ENCODE results near the gene LDHAL6B.

The LDHAL6B gene

GRCh38 chr15:59186501-59186900 is 20.1 kb upstream of the LDHAL6B start:
- Histone ChIP-seq H3K27me3 (ENCODE audit: insufficient read depth, poor library complexity, severe bottlenecking) (peaks cover 4% of the 10 kb centered on the region), H3K4me3 (replicated peaks; ENCODE audit: insufficient read depth, low read length) (no peak overlapping the region), H3K27ac (replicated peaks) (no peak overlapping the region)
- DNase-seq (ENCODE audit: low read depth in 1 of 2, low spot score in 1 of 2), result no peak
- TF ChIP-seq SPI1 (IDR thresholded peaks at IDR 0.05; ENCODE audit: borderline replicate concordance, low read depth) (no peak), REST (IDR thresholded peaks at IDR 0.05; ENCODE audit: insufficient replicate concordance, low read depth) (no peak), GABPA (IDR thresholded peaks at IDR 0.05; ENCODE audit: low read depth) (no peak), POLR2AphosphoS5 (IDR thresholded peaks at IDR 0.05; ENCODE audit: low read depth) (no peak)
- TF ChIP-seq, protein P1, sequence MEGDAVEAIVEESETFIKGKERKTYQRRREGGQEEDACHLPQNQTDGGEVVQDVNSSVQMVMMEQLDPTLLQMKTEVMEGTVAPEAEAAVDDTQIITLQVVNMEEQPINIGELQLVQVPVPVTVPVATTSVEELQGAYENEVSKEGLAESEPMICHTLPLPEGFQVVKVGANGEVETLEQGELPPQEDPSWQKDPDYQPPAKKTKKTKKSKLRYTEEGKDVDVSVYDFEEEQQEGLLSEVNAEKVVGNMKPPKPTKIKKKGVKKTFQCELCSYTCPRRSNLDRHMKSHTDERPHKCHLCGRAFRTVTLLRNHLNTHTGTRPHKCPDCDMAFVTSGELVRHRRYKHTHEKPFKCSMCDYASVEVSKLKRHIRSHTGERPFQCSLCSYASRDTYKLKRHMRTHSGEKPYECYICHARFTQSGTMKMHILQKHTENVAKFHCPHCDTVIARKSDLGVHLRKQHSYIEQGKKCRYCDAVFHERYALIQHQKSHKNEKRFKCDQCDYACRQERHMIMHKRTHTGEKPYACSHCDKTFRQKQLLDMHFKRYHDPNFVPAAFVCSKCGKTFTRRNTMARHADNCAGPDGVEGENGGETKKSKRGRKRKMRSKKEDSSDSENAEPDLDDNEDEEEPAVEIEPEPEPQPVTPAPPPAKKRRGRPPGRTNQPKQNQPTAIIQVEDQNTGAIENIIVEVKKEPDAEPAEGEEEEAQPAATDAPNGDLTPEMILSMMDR (IDR thresholded peaks at IDR 0.05; ENCODE audit: insufficient read depth, low read length), result no peak

- TF ChIP-seq REST (IDR thresholded peaks at IDR 0.05; ENCODE audit: insufficient replicate concordance, low read depth) (no peak), GABPA (IDR thresholded peaks at IDR 0.05; ENCODE audit: low read depth) (no peak)
- Histone ChIP-seq H3K27me3 (ENCODE audit: insufficient read depth, poor library complexity, severe bottlenecking) (peaks cover 4% of the 10 kb centered on the region), H3K27ac (replicated peaks) (no peak overlapping the region), H3K4me3 (replicated peaks; ENCODE audit: insufficient read depth, low read length) (no peak overlapping the region)
- no peak for DNase-seq (ENCODE audit: low read depth in 1 of 2, low spot score in 1 of 2)
Observed at GRCh38 chr15:59189241-59189640, 17.4 kb upstream of the LDHAL6B start.

DNA sequence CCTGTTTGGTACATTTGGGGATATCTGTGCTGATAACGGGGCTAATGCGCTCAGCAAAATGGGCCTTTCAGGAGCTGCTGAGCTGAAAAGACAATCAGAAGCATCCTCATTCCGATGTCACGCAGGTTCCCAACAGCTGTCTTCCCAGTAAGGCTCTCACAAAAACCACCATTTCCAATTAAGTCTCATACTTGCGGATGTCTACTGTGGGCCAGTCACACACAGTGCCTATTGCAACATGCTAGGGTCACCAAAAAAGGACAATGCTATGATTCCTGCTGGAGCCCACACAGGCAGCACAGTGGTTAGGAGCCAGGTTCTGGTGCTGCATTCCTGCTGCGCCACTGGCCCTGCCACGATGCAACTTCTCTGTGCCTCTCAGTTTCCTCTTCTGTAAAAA is 16.4 kb upstream of the LDHAL6B start:
- DNase-seq (ENCODE audit: low read depth in 1 of 2, low spot score in 1 of 2), result no peak
- TF ChIP-seq GABPA (IDR thresholded peaks at IDR 0.05; ENCODE audit: low read depth) (no peak), POLR2AphosphoS5 (IDR thresholded peaks at IDR 0.05; ENCODE audit: low read depth) (no peak), REST (IDR thresholded peaks at IDR 0.05; ENCODE audit: insufficient replicate concordance, low read depth) (no peak), SPI1 (IDR thresholded peaks at IDR 0.05; ENCODE audit: borderline replicate concordance, low read depth) (no peak)
- TF ChIP-seq, protein P1 (IDR thresholded peaks at IDR 0.05; ENCODE audit: insufficient read depth, low read length), result no peak
- no peak overlapping the region for H3K27ac ChIP-seq (replicated peaks)
- no peak overlapping the region for H3K4me3 ChIP-seq (replicated peaks; ENCODE audit: insufficient read depth, low read length)
- peaks cover 4% of the 10 kb centered on the region for H3K27me3 ChIP-seq (ENCODE audit: insufficient read depth, poor library complexity, severe bottlenecking)

- no peak for DNase-seq (ENCODE audit: low read depth in 1 of 2, low spot score in 1 of 2)
Observed at GRCh38 chr15:59191855-59192237, 14.8 kb upstream of the LDHAL6B start.

More at GRCh38 chr15:59191855-59192237, 14.8 kb upstream of the LDHAL6B start:
- Histone ChIP-seq H3K27me3 (ENCODE audit: insufficient read depth, poor library complexity, severe bottlenecking) (peaks cover 4% of the 10 kb centered on the region), H3K4me3 (replicated peaks; ENCODE audit: insufficient read depth, low read length) (no peak overlapping the region), H3K27ac (replicated peaks) (no peak overlapping the region)
- TF ChIP-seq SPI1 (IDR thresholded peaks at IDR 0.05; ENCODE audit: borderline replicate concordance, low read depth), result no peak
- no peak for TF ChIP-seq GABPA (IDR thresholded peaks at IDR 0.05; ENCODE audit: low read depth)
- TF ChIP-seq, protein P1 (IDR thresholded peaks at IDR 0.05; ENCODE audit: insufficient read depth, low read length), result no peak

Data from HL-60 (cell line).